ENCODE results near the gene TEX52. TPM values are rescaled to one million over a fixed set of nuclear protein-coding genes. Genes with fewer than 3 reads are reported as not detected.

TEX52 gene
- total RNA-seq, 1 experiment from 2014 or later: not detected

DNA sequence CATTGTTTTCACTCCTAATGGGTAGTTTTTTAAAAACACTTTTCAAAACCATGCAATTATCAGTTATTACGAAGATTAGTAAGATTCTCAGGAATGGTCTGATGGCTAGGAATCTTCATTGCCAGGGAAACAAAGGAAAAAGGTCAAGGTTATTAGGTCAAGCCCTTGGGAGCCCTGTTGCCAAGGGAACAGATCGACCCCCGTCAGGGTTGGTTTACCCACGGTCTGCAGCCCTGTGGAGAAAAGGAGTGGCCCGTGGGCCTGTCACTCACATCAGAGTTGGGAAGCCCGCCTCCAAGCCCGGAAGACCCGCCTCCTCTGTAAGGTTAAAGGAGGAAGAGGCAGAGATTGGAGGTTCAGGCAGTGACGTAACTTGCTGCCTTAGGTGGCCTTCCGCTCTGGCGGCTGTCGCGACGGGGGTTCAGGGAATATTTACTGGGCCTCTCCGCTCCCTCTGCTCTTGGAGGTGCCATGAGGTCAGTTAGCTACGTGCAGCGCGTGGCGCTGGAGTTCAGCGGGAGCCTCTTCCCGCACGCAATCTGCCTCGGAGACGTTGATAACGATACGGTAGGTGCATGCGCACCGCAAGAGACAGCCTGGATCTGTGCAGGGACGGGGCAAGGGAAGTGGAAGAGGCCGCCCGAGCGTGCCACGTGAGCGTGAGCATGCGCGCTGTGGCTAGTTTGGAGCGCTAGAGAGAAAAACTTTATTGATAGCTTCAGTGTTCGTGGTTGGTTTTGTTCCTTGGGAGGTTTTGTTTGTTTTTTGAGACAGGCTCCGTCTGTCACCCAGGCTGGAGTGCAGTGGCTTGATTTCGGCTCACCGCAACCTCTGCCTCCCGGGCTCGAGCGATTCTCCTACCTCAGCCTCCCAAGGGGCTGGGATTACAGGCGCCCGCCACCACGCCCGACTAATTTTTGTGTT is 44.3 kb downstream of the TEX52 start, which contains the start of gene ITFG2:
ITFG2 (plus strand) TSS at position 379 of the 924 bp plus-strand sequence; CDS start at position 472, 93 bp downstream.
- in situ Hi-C loops (cut with HindIII; ENCODE audit: low pct_unique_long_range_greater_than_20kb, low sequenced_read_pairs): no loop called here

DNA sequence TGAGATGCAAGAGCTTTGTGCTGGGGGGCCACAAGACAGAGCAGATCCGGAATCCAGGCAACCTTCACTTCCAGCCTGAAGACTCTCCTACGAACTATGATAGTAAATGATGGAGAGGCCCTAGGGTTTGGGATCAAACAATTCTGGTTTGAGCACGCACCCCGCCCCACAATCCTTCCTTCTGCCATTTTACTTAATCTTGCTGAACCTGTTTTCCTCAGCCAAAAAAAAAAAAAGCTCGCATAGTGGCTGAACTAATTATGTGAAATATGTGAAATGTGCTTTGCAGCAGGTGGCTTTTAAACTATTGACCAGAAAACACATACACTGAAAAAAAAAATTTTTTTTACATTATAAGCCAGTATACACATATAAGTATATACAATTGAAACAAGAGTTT is 45.0 kb downstream of the TEX52 start:
- DNase-seq (ENCODE audit: low read depth, low spot score): no peak
- in situ Hi-C loops (cut with HindIII; ENCODE audit: low pct_unique_long_range_greater_than_20kb, low sequenced_read_pairs): no loop called here

More for the DNA sequence above, 44.3 kb downstream of the TEX52 start, which contains the start of gene ITFG2:
- DNase-seq (ENCODE audit: low read depth, low spot score): peak; percentile 99

DNA sequence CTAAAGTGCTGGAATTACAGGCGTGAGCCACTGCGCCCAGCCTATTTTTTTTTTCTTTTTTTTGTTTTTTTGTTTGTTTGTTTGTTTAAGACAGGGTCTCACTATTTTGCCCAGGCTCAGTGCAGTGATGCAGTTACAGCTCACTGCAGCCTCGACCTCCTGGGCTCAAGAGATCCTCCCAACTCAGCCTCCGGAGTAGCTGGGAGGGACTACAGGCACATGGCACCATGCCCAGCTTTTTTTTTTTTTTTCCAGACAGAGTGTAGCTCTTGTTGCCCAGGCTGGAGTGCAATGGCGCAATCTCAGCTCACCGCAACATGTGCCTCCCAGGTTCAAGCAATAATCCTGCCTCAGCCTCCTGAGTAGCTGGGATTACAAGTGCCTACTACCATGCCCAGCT is 50.1 kb downstream of the TEX52 start:
- in situ Hi-C loops (cut with HindIII; ENCODE audit: low pct_unique_long_range_greater_than_20kb, low sequenced_read_pairs): no loop called here
- no peak for DNase-seq (ENCODE audit: low read depth, low spot score)

DNA sequence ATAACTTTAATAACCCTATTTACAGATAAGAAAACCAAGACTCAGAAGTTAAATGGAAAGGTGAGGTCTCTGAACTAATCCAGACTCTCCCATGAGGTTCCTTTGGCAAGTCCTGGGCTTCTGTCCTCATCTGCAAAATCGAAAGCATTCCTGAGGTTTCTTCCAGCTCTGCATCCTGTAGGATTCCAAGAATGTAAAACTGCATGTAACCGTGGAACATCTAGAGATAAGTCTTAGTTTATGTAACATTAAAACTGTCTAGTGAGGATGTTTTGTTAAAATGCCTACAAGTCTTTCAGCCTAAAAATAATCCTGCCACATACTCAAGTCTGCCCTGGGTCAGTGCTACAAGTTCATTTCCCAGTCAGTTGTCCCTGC is 51.7 kb downstream of the TEX52 start:
- DNase-seq (ENCODE audit: low read depth, low spot score): no peak
- in situ Hi-C loops (cut with HindIII; ENCODE audit: low pct_unique_long_range_greater_than_20kb, low sequenced_read_pairs): no loop called here

DNA sequence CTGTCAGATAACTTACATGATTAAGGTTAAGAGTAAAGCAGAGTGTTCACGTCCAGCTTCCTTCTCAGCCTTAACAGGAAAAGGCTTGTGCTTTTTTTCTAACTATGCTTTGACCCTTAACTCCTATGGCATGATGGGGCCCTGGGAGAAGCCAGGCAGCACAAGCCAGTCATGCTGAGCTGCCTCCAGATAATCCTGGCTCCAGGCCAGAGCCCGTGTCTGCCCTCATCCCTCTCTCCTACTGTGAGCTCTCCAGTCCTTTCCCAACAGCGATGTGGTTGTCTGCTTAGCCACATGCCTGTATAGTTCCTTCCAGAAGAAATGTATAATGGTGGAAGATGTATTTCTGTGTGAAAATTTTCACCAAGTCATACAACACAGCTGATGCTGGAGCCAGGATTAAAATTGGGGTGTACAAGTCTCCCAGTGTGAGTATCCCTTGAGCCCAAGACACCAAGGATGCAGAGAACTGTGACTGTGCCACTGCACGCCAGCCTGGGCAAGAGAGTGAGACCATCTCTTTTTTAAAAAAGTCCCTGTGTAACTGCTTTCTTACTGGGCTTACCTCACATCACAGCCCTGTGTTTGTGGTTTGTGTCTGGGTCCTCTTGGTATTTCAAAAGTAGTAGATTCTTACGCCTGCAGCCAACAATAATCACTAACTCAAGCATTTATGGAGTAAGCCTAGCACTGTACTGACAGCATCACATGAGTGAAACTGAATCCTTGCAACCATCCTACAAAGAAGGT is 52.3 kb downstream of the TEX52 start:
- DNase-seq (ENCODE audit: low read depth, low spot score): peak; percentile 43
- in situ Hi-C loops (cut with HindIII; ENCODE audit: low pct_unique_long_range_greater_than_20kb, low sequenced_read_pairs): no loop called here

DNA sequence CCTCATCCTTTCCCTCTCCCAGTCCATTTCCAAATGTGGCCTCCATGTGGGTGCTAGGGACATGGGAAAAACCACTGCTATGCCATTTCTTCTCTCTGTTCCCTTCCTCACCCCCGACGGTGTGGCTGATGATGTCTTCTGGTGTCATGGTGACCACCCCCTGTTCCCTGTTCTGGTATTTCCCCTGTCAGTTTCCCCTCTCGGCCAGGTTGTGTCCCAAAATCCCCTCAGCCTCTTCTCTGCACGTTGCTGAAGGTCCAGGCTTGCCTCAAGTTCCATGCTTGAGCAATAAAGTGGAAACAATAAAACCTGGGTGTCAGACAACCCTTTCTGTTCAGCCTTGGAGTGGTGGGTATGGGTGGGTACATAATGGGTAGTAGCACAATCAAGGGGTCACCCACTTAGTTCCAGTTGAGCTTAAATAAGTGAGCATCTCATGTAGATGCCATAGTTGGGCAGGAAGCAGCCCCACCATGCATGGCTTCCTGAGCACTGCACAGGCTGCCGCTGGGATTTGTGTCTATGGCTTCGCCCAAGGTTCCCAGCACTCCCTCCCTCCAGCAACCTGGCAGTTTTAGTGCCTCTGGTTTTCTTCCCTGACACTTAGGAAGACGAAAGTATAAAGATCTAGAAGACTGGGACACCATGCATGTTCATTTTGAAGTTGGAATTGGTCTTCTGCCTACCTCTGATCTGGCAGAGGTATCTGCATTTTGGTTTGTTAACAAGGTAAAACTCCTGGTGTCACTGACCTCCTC is 53.0 kb downstream of the TEX52 start:
- in situ Hi-C loops (cut with HindIII; ENCODE audit: low pct_unique_long_range_greater_than_20kb, low sequenced_read_pairs): no loop called here
- DNase-seq (ENCODE audit: low read depth, low spot score): no peak

DNA sequence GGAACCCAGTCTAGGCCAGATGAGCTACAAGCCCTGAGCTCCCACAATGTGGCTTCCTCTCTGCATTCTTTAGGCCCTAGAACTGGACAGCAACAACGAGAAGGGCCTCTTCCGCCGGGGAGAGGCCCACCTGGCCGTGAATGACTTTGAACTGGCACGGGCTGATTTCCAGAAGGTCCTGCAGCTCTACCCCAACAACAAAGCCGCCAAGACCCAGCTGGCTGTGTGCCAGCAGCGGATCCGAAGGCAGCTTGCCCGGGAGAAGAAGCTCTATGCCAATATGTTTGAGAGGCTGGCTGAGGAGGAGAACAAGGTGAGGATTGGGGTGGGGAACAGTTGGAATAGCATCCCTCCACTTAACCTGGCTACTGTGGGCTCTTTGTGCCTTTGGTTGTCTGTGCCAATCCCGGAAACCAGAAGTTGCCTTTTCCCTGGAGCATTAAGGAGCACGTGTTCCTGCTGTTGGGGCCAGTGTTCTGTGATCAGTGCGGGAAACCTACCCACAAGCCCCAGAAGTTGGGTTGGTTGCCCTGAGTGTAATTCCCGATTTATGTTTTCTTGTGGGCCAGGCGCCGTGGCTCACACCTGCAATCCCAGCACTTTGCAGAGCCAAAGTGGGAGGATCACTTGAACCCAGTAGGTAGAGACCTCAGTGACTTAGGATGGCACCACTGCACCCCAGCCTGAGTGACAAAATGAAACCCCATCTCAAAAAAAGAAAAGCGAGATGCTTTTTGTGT is 55.6 kb downstream of the TEX52 start:
- in situ Hi-C loops (cut with HindIII; ENCODE audit: low pct_unique_long_range_greater_than_20kb, low sequenced_read_pairs): no loop called here
- DNase-seq (ENCODE audit: low read depth, low spot score): no peak

DNA sequence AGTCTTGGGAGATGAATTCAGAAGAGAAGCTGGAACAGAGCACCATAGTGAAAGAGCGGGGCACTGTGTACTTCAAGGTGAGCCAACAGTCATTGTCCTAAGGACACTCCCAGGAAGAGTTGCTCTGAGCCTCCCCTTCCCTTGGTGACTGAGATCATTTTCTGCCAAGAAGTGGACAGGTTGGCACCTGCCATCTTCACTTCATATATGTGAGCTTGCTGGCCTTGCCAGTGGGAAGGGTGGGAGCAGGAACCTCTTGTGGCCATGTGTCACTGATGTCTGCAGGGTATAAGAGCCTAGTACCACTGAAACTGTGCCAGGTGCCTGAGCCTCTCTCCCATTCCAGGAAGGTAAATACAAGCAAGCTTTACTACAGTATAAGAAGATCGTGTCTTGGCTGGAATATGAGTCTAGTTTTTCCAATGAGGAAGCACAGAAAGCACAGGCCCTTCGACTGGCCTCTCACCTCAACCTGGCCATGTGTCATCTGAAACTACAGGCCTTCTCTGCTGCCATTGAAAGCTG is 56.7 kb downstream of the TEX52 start:
- in situ Hi-C loops (cut with HindIII; ENCODE audit: low pct_unique_long_range_greater_than_20kb, low sequenced_read_pairs): no loop called here
- no peak for DNase-seq (ENCODE audit: low read depth, low spot score)

Other genes with a start within 250 kb of the TEX52 start
- gene FKBP4, start 62.1 kb downstream of the TEX52 start, total RNA-seq (2014; rRNA removed; shearing (Covaris generic)): 70.1 and 76.9 TPM in 2 replicates
- 20.7 and 23.4 TPM in 2 replicates for gene ITFG2, start 44.4 kb downstream of the TEX52 start, total RNA-seq (2014; rRNA removed; shearing (Covaris generic))
- 0.05 TPM in 1 of 2 replicates, not detected in the other for gene NRIP2, start 22.0 kb downstream of the TEX52 start, total RNA-seq (2014; rRNA removed; shearing (Covaris generic))
- gene FOXM1, start 20.1 kb upstream of the TEX52 start, total RNA-seq (2014; rRNA removed; shearing (Covaris generic)): 21.8 and 28.8 TPM in 2 replicates
- gene RHNO1, start 20.2 kb upstream of the TEX52 start, total RNA-seq (2014; rRNA removed; shearing (Covaris generic)): 34.8 and 40.9 TPM in 2 replicates
- 25.3 and 27.1 TPM in 2 replicates for gene TULP3, start 33.9 kb upstream of the TEX52 start, total RNA-seq (2014; rRNA removed; shearing (Covaris generic))
- 11.9 and 16.2 TPM in 2 replicates for gene TEAD4, start 102.4 kb upstream of the TEX52 start, total RNA-seq (2014; rRNA removed; shearing (Covaris generic))
- gene TSPAN9, start 220.3 kb upstream of the TEX52 start, total RNA-seq (2014; rRNA removed; shearing (Covaris generic)): 14.2 and 19.3 TPM in 2 replicates

All from SK-MEL-5 (cell line).